CD4-positive, alpha-beta T cell treated with Interleukin-4 for 4 hours (primary cell): ENCODE data around the gene RPS6KA3.
"Not testable (repeated sequence)": the region's sequence is repeated elsewhere in the genome, so short reads cannot be mapped to it uniquely, and the experiment has no call there.

Experiments used
- DNase-seq: peaks from one replicate; pipeline ENCODE4 v3.0.0-alpha.2; 2020

Gene RPS6KA3

GRCh38 chrX:20217906-20218305 is 48.8 kb downstream of the RPS6KA3 start:
- DNase-seq: no peak

GRCh38 chrX:20217271-20217670 is 49.4 kb downstream of the RPS6KA3 start:
- DNase-seq: peak; percentile 39

- no peak for DNase-seq
These were observed 51.1 kb downstream of the RPS6KA3 start for GRCh38 chrX:20215565-20215964.

- DNase-seq: no peak
These were observed 54.1 kb downstream of the RPS6KA3 start for GRCh38 chrX:20212486-20213089.

- DNase-seq: no peak
These were observed 55.4 kb downstream of the RPS6KA3 start for GRCh38 chrX:20211261-20211786.

DNA sequence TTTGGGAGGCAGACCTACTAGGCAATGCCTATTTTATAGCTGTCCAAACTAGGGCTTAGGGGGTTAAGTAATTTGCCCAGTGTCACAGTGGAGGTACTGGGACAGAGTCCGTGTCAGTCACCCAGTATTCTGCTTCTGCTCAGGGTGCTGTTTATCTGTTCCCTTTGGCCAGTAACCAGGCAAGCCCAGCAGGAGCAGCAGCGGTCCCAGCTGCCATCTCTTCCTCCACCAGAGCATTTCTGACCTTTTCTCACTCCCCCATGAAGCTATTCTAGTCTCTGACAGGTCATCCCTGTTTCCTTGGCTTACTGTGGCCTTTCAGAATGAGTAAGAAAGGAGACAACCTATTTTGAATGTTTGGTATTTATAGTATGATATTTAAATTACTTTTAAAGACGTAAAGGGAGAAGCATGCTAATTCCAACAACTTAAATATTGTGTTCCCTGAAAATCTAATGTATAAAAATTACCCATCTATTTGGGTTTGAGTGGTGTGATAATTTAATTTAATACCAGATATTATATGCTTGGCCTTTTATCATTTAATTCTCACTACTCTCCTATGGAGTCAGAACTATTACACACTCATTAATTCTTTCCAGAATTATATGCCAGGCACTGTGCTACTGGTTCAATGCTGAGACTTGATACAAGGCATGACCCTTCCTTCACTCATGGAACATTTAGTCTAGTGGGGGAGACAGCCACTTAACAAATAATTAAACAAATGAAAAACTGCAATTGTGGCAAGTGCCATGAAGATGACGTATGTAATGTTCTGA is 60.6 kb downstream of the RPS6KA3 start:
- no peak for DNase-seq

- DNase-seq: peak; percentile 15
These were observed 62.4 kb downstream of the RPS6KA3 start for GRCh38 chrX:20204351-20204750.

DNA sequence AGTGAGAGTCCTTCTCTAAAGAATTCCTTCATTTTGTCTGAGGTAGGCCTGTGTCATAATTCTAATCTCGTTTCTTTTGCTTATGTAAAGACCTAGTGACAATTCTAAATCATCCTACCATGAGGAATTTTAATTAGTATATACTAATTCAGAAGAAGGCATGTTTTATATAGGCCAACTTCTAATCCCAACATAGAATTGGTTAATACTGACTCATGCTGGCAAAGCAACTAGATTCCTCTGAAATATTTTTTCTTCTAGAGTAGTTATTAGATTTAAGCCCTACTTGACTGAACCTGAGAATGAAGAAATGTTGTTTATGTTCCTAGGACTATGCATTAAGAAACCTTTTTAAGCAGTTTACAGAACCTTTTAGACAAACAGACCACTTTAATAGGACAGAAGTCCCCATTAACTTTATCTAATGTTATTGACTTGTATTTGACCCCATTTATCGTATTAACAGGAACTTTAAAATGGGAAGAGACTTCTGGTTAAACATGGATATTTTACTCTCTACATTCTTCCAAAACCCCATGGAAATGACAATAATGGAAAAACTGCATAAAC is 69.0 kb downstream of the RPS6KA3 start:
- DNase-seq: no peak

DNA sequence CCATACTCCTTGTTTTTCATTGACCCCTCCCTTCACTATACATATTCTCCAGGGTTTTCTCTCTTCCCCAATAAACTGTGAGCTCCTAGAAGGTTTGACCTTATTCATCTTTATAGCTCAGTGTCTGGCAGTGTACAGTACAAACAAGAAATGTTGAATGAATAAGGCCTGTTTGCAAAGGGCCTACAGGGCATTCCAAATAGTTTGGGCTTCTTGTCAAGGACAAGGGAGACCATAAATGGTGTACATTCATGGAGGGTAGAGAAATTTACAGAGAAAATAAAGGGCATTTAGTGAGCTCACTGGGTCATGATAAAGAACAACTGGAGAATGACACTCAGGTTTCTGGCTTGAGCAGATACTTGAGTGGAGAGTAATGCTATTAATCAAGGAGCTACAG is 77.5 kb downstream of the RPS6KA3 start:
- no peak for DNase-seq

- DNase-seq: no peak
These were observed 84.9 kb downstream of the RPS6KA3 start for GRCh38 chrX:20181598-20182329.

DNA sequence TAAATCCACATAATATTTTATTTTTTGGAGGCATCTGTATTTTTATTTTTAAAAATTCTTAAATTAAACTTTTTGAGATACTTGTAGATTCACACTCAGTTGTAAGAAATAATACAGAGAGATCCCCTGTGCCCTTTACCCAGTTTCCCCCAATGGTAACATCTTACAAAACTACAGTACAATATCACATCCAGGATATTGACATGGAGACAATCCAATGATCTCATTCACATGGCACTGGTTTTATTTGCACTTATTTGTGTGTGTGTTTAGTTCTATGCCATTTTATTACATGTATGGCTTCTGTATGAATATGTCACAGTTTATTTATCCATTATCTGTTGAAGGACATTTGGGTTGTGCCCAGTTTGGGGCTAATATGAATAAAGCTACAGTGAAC is 89.6 kb downstream of the RPS6KA3 start:
- DNase-seq: no peak

- DNase-seq: no peak
These were observed 92.9 kb downstream of the RPS6KA3 start for GRCh38 chrX:20173856-20174255.

- DNase-seq: no peak
These were observed 93.4 kb downstream of the RPS6KA3 start for GRCh38 chrX:20173313-20173712.

- no peak for DNase-seq
These were observed 94.8 kb downstream of the RPS6KA3 start for GRCh38 chrX:20171887-20172286.

DNA sequence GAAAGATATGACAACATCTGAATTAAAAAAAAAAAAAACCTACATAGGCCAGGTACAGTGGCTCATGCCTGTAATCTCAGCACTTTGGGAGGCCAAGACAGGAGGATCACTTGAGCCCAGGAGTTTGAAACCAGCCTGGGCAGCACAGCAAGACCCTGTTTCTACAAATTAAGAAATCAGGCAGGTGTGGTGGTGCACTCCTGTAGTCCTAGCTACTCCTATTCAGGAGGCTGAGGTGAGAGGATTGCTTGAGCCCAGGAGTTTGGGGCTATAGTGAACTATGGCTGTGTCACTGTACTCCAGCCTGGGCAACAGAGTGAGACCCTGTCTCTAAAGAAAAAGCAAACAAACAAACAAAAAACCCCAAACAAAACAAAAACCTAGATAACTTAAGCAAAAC is 104.2 kb downstream of the RPS6KA3 start:
- DNase-seq: not testable (repeated sequence)

DNA sequence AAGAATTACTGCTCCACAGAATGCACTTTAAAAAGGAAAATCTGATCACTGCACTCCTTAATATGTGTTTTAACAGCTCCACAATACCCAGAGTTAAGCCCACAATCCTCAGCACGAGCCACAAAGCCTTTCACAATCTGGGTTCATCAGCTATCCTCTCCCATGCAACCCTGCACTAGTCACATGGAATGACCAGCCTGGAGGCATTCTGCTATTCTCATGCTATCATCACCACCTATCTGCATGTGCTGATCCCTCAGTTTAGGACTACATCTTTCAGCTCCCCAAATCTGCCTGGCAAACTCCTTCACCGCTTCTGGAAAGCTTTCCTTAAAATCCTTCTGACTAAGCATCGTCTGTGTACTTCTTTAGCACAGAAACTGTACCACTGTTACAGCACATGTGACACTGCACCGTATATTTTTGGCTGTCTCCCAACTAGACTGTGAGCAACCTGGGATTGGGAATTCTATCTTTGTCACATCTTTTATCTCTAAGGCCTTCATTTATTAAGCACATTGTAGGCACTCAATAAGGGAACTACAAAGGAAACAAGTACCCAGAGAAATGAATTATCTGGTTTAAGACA is 106.8 kb downstream of the RPS6KA3 start:
- DNase-seq: no peak

GRCh38 chrX:20151689-20152088 is 115.0 kb downstream of the RPS6KA3 start:
- DNase-seq: no peak

- no peak for DNase-seq
These were observed 117.4 kb downstream of the RPS6KA3 start for GRCh38 chrX:20149326-20149725.

DNA sequence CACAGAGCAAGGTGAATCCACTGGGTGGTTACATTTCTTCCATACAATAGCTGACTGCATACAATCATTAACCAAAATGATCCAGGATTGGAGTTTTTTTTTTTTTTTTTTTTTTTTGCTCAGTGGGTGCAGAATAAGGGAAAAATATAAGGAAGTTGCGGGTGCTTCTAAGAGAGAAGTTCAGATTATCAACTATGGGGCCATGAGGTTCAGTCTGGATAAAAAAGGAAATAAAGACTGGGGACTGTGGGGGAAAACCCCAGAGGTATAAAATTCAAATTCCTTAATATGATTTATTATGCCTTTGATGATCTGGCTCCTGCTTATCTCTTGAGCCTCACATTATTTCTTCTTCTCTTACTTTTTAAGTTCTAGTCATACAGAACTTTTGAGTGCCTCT is 119.1 kb downstream of the RPS6KA3 start:
- DNase-seq: no peak

GRCh38 chrX:20144491-20144890 is 122.2 kb downstream of the RPS6KA3 start:
- no peak for DNase-seq

DNA sequence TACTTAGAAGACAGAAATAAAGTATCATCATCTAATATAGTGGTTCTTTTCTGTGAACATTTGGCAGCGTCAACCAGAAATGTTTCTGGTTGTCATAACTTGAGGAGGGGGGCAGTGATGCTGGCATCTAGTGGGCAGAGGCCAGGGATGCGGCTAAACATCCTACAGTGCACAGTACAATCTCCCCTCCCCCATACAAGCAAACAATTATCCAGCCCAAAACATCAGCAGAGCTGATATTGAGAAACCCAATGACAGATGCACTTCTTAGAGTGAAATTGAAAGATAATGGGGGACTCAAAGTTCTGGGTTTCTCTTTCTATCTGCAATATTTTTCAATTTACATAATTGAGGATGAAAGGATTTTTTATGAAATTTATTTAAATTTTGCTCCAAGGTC is 123.1 kb downstream of the RPS6KA3 start:
- DNase-seq: no peak

DNA sequence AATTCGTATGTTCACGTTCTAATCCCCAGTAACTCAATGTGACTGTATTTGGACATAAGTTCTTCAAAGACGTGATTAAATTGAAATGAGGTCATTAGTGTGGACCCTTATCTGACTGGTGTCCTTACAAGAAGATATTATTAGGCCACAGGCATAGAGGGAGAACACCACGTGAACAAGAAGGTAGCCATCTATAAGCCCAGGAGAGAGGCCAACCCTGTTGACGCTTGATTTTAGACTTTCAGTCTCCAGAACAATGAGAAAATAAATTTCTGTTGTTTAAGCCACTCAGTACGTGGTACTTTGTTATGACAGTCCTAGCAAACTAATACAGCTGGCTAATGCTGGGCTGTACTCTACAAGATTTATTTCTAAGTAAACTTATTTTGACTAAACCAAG is 123.6 kb downstream of the RPS6KA3 start:
- DNase-seq: no peak
